Esophagus (tissue), 2 donors: ENCODE data around the gene CCDC33. TPM values are rescaled to one million over a fixed set of nuclear protein-coding genes. Genes with fewer than 3 reads are reported as not detected.

ENCODE experiments used
- H3K27ac ChIP-seq, 2 donors: one replicate each; pipeline ENCODE4 v1.5.1; 2013; ENCODE audit warnings: low read depth in 2 of 2, mild to moderate bottlenecking in 2 of 2, inconsistent platforms in 1 of 2, low read length in 1 of 2, moderate library complexity in 1 of 2
- H3K27me3 ChIP-seq, 2 donors: one replicate each; pipeline ENCODE4 v1.6.1; 2013; ENCODE audit warnings: low read length in 2 of 2, control low read depth in 1 of 2, mild to moderate bottlenecking in 1 of 2; ENCODE audit not compliant: insufficient read depth in 2 of 2, control insufficient read depth in 1 of 2
- H3K36me3 ChIP-seq, 2 donors: one replicate each; pipeline ENCODE4 v1.6.1; 2013; ENCODE audit warnings: low read length in 1 of 2; ENCODE audit not compliant: control insufficient read depth in 2 of 2, insufficient read depth in 2 of 2
- H3K4me1 ChIP-seq, 2 donors: one replicate each; pipeline ENCODE4 v1.6.1; 2013; ENCODE audit warnings: low read length in 1 of 2; ENCODE audit not compliant: control insufficient read depth in 2 of 2, insufficient read depth in 2 of 2
- H3K4me3 ChIP-seq, 2 donors: one replicate each; pipeline ENCODE4 v1.5.1; 2013; ENCODE audit warnings: low read length in 2 of 2, mild to moderate bottlenecking in 2 of 2, low read depth in 1 of 2, moderate library complexity in 1 of 2
- H3K9me3 ChIP-seq, 2 donors: one replicate each; pipeline ENCODE4 v1.6.1; 2013; ENCODE audit warnings: mild to moderate bottlenecking in 2 of 2, low read depth in 1 of 2, low read length in 1 of 2, moderate library complexity in 1 of 2; ENCODE audit not compliant: control insufficient read depth in 2 of 2, insufficient read depth in 1 of 2
- WGBS, 2 donors: extraction: QIAGEN DNeasy Blood & Tissue Kit; methylation state at CpG; one replicate each; pipeline ENCODE4 v1.1.7; 2013; 5-methylcytosine and 5-hydroxymethylcytosine counted together
- polyA plus RNA-seq, 2 donors: library from polyadenylated mRNA; stranded (reverse); fragments of 200-250 nt; gene quantifications; one replicate each; pipeline ENCODE4 v1.2.3, GENCODE V29; 2013
- donor health status: healthy with polysubstance abuse.
- donor health status: Bipolar disorder and iron deficiency.

The CCDC33 gene
- polyA plus RNA-seq, 2 donors = not detected

GRCh38 chr15:74290645-74291044, 54.5 kb downstream of the CCDC33 start:
- no peaks in the 10 kb centered on the region for H3K27me3 ChIP-seq
- H3K4me1 ChIP-seq = no peaks in the 10 kb centered on the region

DNA sequence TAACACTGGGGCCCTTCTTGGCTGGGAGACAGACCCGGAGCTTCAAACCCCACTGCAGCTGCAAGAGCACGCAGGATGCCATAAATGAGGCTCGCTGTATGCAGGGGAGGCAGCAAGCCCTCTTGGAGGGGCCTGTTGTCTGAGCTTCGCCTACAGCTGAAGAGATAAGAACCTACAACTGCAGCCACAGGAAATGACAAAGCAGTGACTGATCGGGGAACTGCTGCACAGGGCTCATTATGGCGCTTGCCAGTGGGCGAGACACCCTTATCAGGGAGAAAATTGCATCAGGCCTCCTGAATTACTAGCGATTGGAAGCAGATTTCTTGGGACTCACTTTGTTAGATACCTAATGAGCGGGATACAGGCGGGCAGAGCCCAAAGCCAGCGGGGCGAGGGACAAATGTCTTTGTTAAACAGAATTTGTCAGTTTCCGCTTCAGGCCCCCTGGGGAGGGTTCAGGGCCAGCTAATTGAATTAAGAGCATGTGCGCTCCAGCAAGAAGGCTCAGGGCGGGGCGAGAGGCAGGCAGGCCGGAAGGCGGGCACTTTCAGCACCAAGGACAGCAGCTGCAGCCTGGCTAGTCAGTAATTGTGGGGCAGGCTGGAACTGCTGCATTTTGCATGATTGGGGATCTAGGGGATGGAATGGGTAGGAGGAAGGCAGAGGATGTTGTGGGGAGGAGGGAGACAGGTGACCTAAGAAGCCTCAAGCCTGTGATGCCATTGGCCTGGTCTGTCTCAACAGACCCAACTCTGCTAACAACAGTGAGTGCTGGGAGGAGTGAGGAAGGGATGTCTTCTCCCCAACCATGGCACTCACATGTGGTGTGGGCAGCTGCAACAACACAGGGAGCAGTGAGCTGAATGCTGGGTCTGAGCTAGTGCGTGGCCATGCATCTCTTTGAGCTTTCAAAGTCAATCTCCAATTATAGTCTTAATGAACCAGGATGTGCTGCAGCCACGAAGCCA, 55.3 kb downstream of the CCDC33 start:
- Histone ChIP-seq H3K27ac (no peak overlapping the region), H3K9me3 (peaks cover 0 to 2% of the 10 kb centered on the region in 2 donors), H3K4me1 (no peaks in the 10 kb centered on the region), H3K4me3 (no peak overlapping the region), H3K36me3 (no peaks in the 10 kb centered on the region), H3K27me3 (no peaks in the 10 kb centered on the region)
- 12% methylated on average over 20 of the region's 20 CpGs for WGBS, 2 donors

More at GRCh38 chr15:74290645-74291044, 54.5 kb downstream of the CCDC33 start:
- Histone ChIP-seq H3K4me3 (no peak overlapping the region), H3K27ac (no peak overlapping the region), H3K36me3 (no peaks in the 10 kb centered on the region), H3K9me3 (peaks cover 0 to 2% of the 10 kb centered on the region in 2 donors)

DNA sequence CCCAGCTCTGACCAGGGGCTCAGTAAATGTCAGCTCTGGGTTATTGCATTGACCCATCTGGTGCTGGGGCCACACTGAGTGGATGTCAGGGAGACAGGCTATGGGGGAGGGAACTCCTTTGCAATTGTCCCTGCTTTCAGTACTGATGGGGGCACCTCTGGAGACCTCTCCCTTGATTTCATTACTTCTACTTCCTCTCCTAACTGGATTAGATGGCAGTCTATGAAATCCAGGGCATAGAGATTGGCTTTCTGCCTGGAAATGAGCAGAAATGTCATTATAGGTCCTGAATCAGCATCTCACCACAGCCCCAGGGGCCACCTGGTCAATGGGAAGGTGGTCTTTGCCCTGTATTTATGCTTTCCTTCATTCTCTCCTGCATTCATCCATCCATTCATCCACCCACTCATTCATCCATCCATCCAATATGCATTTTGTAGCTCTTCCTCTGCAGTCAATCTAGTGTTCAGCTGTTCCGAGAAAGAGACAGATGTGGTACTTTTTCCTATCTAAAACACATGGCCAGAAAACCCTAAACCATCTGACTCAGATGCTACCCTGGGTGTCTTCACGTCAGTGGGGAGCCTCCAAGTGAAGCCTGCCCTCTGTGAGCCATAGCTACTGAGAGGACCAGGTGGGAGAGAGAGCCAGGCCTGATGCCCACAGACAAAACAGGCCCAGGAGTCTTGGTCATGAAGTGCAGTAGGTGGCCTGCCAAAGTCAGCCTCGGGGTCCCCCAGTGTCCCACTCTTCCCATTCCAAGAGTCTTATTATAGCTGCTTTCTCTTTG, 57.1 kb downstream of the CCDC33 start:
- Histone ChIP-seq H3K4me3 (no peak overlapping the region), H3K9me3 (peaks cover 0 to 2% of the 10 kb centered on the region in 2 donors), H3K36me3 (no peaks in the 10 kb centered on the region), H3K4me1 (no peaks in the 10 kb centered on the region), H3K27me3 (no peaks in the 10 kb centered on the region), H3K27ac (no peak overlapping the region)
- WGBS, 2 donors = 65 to 74% methylated on average over 3 of the region's 3 CpGs

DNA sequence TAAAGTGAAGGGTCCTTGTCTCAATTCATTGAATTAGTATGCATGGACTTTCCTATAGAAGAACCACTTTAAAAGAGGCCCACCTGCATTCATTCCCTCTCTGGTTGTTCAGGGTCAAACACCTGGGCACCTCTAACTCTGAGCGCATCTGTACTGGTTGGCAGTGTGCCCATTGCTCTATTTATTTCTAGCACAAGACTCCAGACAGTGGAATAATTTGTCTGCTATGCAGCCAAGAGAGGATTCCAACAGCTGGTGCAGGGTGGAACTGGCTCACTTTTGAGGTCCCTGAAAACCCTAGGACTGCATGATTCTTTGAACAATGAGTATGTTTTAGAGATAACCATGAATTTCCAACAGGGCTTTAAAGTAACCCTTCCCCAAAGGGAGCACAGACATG, 57.9 kb downstream of the CCDC33 start:
- Histone ChIP-seq H3K4me1 (no peaks in the 10 kb centered on the region), H3K27ac (no peak overlapping the region), H3K9me3 (peaks cover 0 to 2% of the 10 kb centered on the region in 2 donors), H3K4me3 (no peak overlapping the region), H3K27me3 (no peaks in the 10 kb centered on the region), H3K36me3 (no peaks in the 10 kb centered on the region)
- 52 to 56% methylated on average over 1 of the region's 1 CpG for WGBS, 2 donors

DNA sequence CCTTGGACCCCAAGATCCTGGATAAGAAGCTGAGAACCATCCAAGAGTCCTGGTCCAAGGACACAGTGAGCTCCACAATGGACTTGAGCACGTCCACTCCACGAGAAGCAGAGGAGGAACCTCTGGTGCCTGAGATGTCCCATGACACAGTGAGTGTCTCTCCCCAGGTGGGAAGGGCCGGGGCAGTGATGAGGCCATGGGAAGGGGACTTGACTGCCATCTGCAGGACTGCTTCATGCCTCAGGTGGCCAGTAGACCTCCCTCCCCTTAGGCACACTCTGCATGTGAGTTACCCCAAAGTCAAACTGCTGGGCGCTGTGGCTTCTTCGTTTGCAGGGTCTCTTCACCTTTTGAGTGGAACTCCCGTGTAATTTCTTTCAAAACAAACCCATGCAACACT, 59.7 kb downstream of the CCDC33 start:
- Histone ChIP-seq H3K4me1 (no peaks in the 10 kb centered on the region), H3K4me3 (no peak overlapping the region), H3K27me3 (no peaks in the 10 kb centered on the region), H3K27ac (no peak overlapping the region), H3K36me3 (no peaks in the 10 kb centered on the region), H3K9me3 (no peaks in the 10 kb centered on the region)
- WGBS, 2 donors = 56 to 60% methylated on average over 6 of the region's 6 CpGs

GRCh38 chr15:74297887-74298286, 61.8 kb downstream of the CCDC33 start:
- H3K4me1 ChIP-seq = no peaks in the 10 kb centered on the region
- H3K4me3 ChIP-seq = no peak overlapping the region
- 14 to 19% methylated on average over 1 of the region's 1 CpG for WGBS, 2 donors
- no peaks in the 10 kb centered on the region for H3K36me3 ChIP-seq
- H3K9me3 ChIP-seq = no peaks in the 10 kb centered on the region
- H3K27me3 ChIP-seq = no peaks in the 10 kb centered on the region
- no peak overlapping the region for H3K27ac ChIP-seq

GRCh38 chr15:74300057-74300795, 64.1 kb downstream of the CCDC33 start:
- H3K9me3 ChIP-seq = no peaks in the 10 kb centered on the region
- H3K27ac ChIP-seq = no peak overlapping the region
- no peaks in the 10 kb centered on the region for H3K27me3 ChIP-seq
- no peak overlapping the region for H3K4me3 ChIP-seq
- H3K36me3 ChIP-seq = no peaks in the 10 kb centered on the region
- 49 to 50% methylated on average over 26 of the region's 26 CpGs for WGBS, 2 donors
- H3K4me1 ChIP-seq = no peaks in the 10 kb centered on the region

GRCh38 chr15:74301583-74302361, 65.6 kb downstream of the CCDC33 start:
- H3K4me3 ChIP-seq = no peak overlapping the region
- no peaks in the 10 kb centered on the region for H3K4me1 ChIP-seq
- H3K9me3 ChIP-seq = no peaks in the 10 kb centered on the region
- no peak overlapping the region for H3K27ac ChIP-seq
- no peaks in the 10 kb centered on the region for H3K36me3 ChIP-seq
- H3K27me3 ChIP-seq = no peaks in the 10 kb centered on the region
- WGBS, 2 donors = 37 to 43% methylated on average over 7 of the region's 7 CpGs
